IMR-90 (cell line): ENCODE results near the gene ANHX. TPM values are rescaled to one million over a fixed set of nuclear protein-coding genes. Genes with fewer than 3 reads are reported as not detected.

ENCODE experiments used
- ATAC-seq: fragments of 200-7000 bp; cut with Tn5 transposase; 2 replicates; pipeline ENCODE4 v1.9.1; 2020; ENCODE audit warnings: low read depth, mild to moderate bottlenecking, moderate library complexity
- BruUV-seq: library from RNA; stranded (reverse); fragments of 400-500 nt; replicated peaks from 2 replicates; lab custom pipeline; 2021; lab: Mats Ljungman, UMichigan
- CTCF ChIA-PET: fragments of 300-600 bp; formaldehyde crosslinking; extraction: SDS; loops from one replicate; lab custom pipeline; 2021; ENCODE audit warnings: antibody characterized with exemption; lab: Yijun Ruan, JAX
- POLR2A ChIA-PET: fragments of 300-600 bp; sonication (Branson Sonifier 250); formaldehyde crosslinking; loops from one replicate; lab custom pipeline; 2022; ENCODE audit warnings: antibody characterized with exemption; ENCODE audit not compliant: unreplicated experiment; lab: Charles Lee
- DNase-seq: peaks from one replicate; pipeline ENCODE4 v3.0.0; 2013
- H2AFZ ChIP-seq: replicated peaks from 2 replicates; pipeline ENCODE3; 2013; ENCODE audit warnings: low read length, mild to moderate bottlenecking; ENCODE audit not compliant: poor library complexity
- H2AK5ac ChIP-seq: 2 replicates; pipeline ENCODE4 v1.6.1; 2013; ENCODE audit warnings: low read depth, low read length, inconsistent platforms
- H2AK9ac ChIP-seq: replicated peaks from 2 replicates; pipeline ENCODE3; 2013; ENCODE audit warnings: mild to moderate bottlenecking, low read depth, low read length, moderate library complexity; ENCODE audit not compliant: poor library complexity
- H2BK120ac ChIP-seq: 2 replicates; pipeline ENCODE4 v1.6.1; 2013; ENCODE audit warnings: low read depth, low read length, inconsistent platforms
- H2BK15ac ChIP-seq: 3 replicates; pipeline ENCODE4 v1.6.1; 2013; ENCODE audit warnings: low read depth, low read length, inconsistent platforms
- H2BK20ac ChIP-seq: 2 replicates; pipeline ENCODE4 v1.6.1; 2013; ENCODE audit warnings: low read depth, mild to moderate bottlenecking, inconsistent platforms, low read length, moderate library complexity
- H2BK5ac ChIP-seq: 2 replicates; pipeline ENCODE4 v1.6.1; 2013; ENCODE audit warnings: mild to moderate bottlenecking, low read depth, low read length, inconsistent platforms; ENCODE audit not compliant: poor library complexity, severe bottlenecking
- H3K14ac ChIP-seq: replicated peaks from 2 replicates; pipeline ENCODE4 v1.6.1; 2013; ENCODE audit warnings: low read depth, low read length, inconsistent platforms
- H3K18ac ChIP-seq: 2 replicates; pipeline ENCODE4 v1.6.1; 2013; ENCODE audit warnings: low read depth, low read length, control low read depth
- H3K23ac ChIP-seq: 2 replicates; pipeline ENCODE4 v1.6.1; 2013; ENCODE audit warnings: low read depth, low read length, inconsistent platforms
- H3K27ac ChIP-seq: 2 replicates; pipeline ENCODE4 v1.5.1; 2013; ENCODE audit warnings: mild to moderate bottlenecking, control low read depth, low read length; ENCODE audit not compliant: insufficient read depth
- H3K27me3 ChIP-seq: 2 replicates; pipeline ENCODE4 v1.6.1; 2013; ENCODE audit warnings: low read length; ENCODE audit not compliant: control insufficient read depth, insufficient read depth
- H3K36me3 ChIP-seq: 2 replicates; pipeline ENCODE4 v1.6.1; 2013; ENCODE audit warnings: low read length, mixed read lengths; ENCODE audit not compliant: control insufficient read depth, insufficient read depth
- H3K4ac ChIP-seq: 2 replicates; pipeline ENCODE4 v1.6.1; 2013; ENCODE audit warnings: low read depth, low read length, inconsistent platforms
- H3K4me1 ChIP-seq: 2 replicates; pipeline ENCODE4 v1.6.1; 2013; ENCODE audit warnings: low read length, mixed read lengths; ENCODE audit not compliant: control insufficient read depth, insufficient read depth
- H3K4me2 ChIP-seq: 2 replicates; pipeline ENCODE4 v1.6.1; 2013; ENCODE audit warnings: low read depth, mild to moderate bottlenecking, control low read depth, low read length, moderate library complexity
- H3K4me3 ChIP-seq: 2 replicates; pipeline ENCODE4 v1.5.1; 2013; ENCODE audit warnings: low read depth, mild to moderate bottlenecking, control low read depth, low read length, moderate library complexity; ENCODE audit not compliant: insufficient read depth
- H3K56ac ChIP-seq: 2 replicates; pipeline ENCODE4 v1.6.1; 2013; ENCODE audit warnings: low read length, inconsistent platforms; ENCODE audit not compliant: insufficient read depth; ENCODE audit errors: extremely low read depth
- H3K79me1 ChIP-seq, 2 experiments: 2 replicates each; pipeline ENCODE4 v1.6.1; 2013; ENCODE audit warnings: low read length in 2 of 2, inconsistent platforms in 1 of 2, low read depth in 1 of 2
- H3K9ac ChIP-seq: 2 replicates; pipeline ENCODE4 v1.6.1; 2013; ENCODE audit warnings: low read depth, low read length, control low read depth
- H3K9me1 ChIP-seq: 2 replicates; pipeline ENCODE4 v1.6.1; 2013; ENCODE audit warnings: low read length, inconsistent platforms; ENCODE audit not compliant: insufficient read depth
- H3K9me3 ChIP-seq: 2 replicates; pipeline ENCODE4 v1.6.1; 2013; ENCODE audit warnings: low read length; ENCODE audit not compliant: control insufficient read depth, insufficient read depth
- H4K20me1 ChIP-seq: 2 replicates; pipeline ENCODE4 v1.6.1; 2013; ENCODE audit warnings: low read length, inconsistent platforms; ENCODE audit not compliant: insufficient read depth
- H4K5ac ChIP-seq: 2 replicates; pipeline ENCODE4 v1.6.1; 2013; ENCODE audit warnings: mild to moderate bottlenecking, low read depth, low read length, control low read depth
- H4K8ac ChIP-seq, 2 experiments: 2 replicates each; pipeline ENCODE4 v1.6.1; 2013; ENCODE audit warnings: low read depth in 2 of 2, low read length in 2 of 2, control low read depth in 1 of 2, inconsistent platforms in 1 of 2
- H4K91ac ChIP-seq: 2 replicates; pipeline ENCODE4 v1.6.1; 2013; ENCODE audit warnings: low read depth, low read length, inconsistent platforms; ENCODE audit not compliant: insufficient read depth
- BHLHE40 ChIP-seq: fragments of 150-350 bp; IDR thresholded peaks from 2 replicates; pipeline ENCODE4 v1.6.1; 2016; ENCODE audit warnings: mild to moderate bottlenecking, low read depth, low read length
- RAD21 ChIP-seq: IDR thresholded peaks from 2 replicates; pipeline ENCODE4 v1.6.1; 2012; ENCODE audit warnings: low read length, improper control_type of control experiment
- USF2 ChIP-seq: fragments of 150-350 bp; IDR thresholded peaks from 2 replicates; pipeline ENCODE4 v1.6.1; 2017; ENCODE audit warnings: mild to moderate bottlenecking, antibody characterized with exemption, low read length, low read depth
- WGBS, 2 experiments: methylation state at CpG; one replicate each; pipeline versions ENCODE4 v1.1.5 to v1.1.7; 2013; ENCODE audit warnings: missing lambda C conversion rate in 2 of 2; ENCODE audit not compliant: insufficient read length in 1 of 2; ENCODE audit errors: extremely low coverage in 2 of 2; 5-methylcytosine and 5-hydroxymethylcytosine counted together
- dilution Hi-C: fragments of 300-500 bp; cut with HindIII; formaldehyde crosslinking; loops from one replicate; pipeline ENCODE4 v1.14.3; 2018; ENCODE audit warnings: low sequenced_read_pairs; ENCODE audit not compliant: unreplicated experiment
- in situ Hi-C: fragments of 300-500 bp; cut with MboI; formaldehyde crosslinking; loops from 3 replicates; pipeline ENCODE4 v1.14.3; 2019; ENCODE audit warnings: low sequenced_read_pairs, inconsistent platforms, mixed read lengths
- intact Hi-C: fragments of 100-400 bp; cut with micrococcal nuclease; formaldehyde crosslinking; loops from 2 replicates; pipeline ENCODE4 v1.10.0; 2022
- polyA plus RNA-seq, 3 experiments: library from polyadenylated mRNA; depleted of rRNA; stranded (reverse); fragments of >200 nt; gene quantifications; 2 replicates each; pipeline ENCODE4 v1.2.3, GENCODE V29; 2012; ENCODE audit warnings: low replicate concordance in 1 of 3
- total RNA-seq: library from RNA; depleted of rRNA; stranded (reverse); fragments of >200 nt; gene quantifications from 2 replicates; pipeline ENCODE4 v1.2.3, GENCODE V29; 2012

The ANHX gene
- total and polyA plus RNA-seq, 2 of the 4 experiments (the other 2 are of a cell fraction) = not detected

- Histone ChIP-seq H3K9me1 (no peaks in the 10 kb centered on the region), H3K56ac (no peak overlapping the region), H3K4me3 (no peak overlapping the region), H4K91ac (no peak overlapping the region), H3K14ac (no peak overlapping the region), H3K9ac (no peak overlapping the region), H4K8ac (no peak overlapping the region), H3K79me1 (no peaks in the 10 kb centered on the region), H4K5ac (no peak overlapping the region), H2BK120ac (no peak overlapping the region), H3K27ac (no peak overlapping the region), H3K27me3 (no peaks in the 10 kb centered on the region), H2AK9ac (no peak overlapping the region), H3K23ac (no peak overlapping the region), H2AFZ (no peak overlapping the region), H2BK5ac (no peak overlapping the region), H3K4me2 (no peak overlapping the region), H3K4me1 (no peaks in the 10 kb centered on the region), H4K20me1 (no peaks in the 10 kb centered on the region), H2BK15ac (no peak overlapping the region), H2AK5ac (no peak overlapping the region), H2BK20ac (no peak overlapping the region), H3K9me3 (peaks cover 58% of the 10 kb centered on the region), H3K4ac (no peak overlapping the region), H3K36me3 (no peaks in the 10 kb centered on the region), H3K18ac (no peak overlapping the region)
- TF ChIP-seq USF2 = no peak
- TF ChIP-seq BHLHE40 = no peak
- no peak for TF ChIP-seq RAD21
- ChIA-PET POLR2A (no interaction called here), CTCF (no interaction called here)
- no TSS peak for BruUV-seq
- dilution Hi-C loops = no loop called here
- ATAC-seq = no peak
- intact Hi-C loops = no loop called here
- in situ Hi-C loops = no loop called here
- DNase-seq = no peak
- WGBS, 2 experiments = 89% methylated on average over 7 of the region's 18 CpGs; no CpG with 5 or more reads in 1 of the 2 experiments
Measured at GRCh38 chr12:133233993-133234564, 1.6 kb downstream of the ANHX start.
